Stimulated activated CD4-positive, alpha-beta T cell treated with anti-CD3 and anti-CD28 coated beads, Interleukin-12 subunit alpha, Interleukin-12 subunit beta, amount 100 ng/mL, for 48 hours (primary cell): Measurements from ENCODE around the gene FARSA.
"Not testable (repeated sequence)": the region's sequence is repeated elsewhere in the genome, so short reads cannot be mapped to it uniquely, and the experiment has no call there.

Source experiments
- DNase-seq, 3 donors: peaks; one replicate each; pipeline ENCODE4 v3.0.0-alpha.2; 2020; ENCODE audit warnings: low read depth in 2 of 3, low spot score in 1 of 3

Gene FARSA

DNA sequence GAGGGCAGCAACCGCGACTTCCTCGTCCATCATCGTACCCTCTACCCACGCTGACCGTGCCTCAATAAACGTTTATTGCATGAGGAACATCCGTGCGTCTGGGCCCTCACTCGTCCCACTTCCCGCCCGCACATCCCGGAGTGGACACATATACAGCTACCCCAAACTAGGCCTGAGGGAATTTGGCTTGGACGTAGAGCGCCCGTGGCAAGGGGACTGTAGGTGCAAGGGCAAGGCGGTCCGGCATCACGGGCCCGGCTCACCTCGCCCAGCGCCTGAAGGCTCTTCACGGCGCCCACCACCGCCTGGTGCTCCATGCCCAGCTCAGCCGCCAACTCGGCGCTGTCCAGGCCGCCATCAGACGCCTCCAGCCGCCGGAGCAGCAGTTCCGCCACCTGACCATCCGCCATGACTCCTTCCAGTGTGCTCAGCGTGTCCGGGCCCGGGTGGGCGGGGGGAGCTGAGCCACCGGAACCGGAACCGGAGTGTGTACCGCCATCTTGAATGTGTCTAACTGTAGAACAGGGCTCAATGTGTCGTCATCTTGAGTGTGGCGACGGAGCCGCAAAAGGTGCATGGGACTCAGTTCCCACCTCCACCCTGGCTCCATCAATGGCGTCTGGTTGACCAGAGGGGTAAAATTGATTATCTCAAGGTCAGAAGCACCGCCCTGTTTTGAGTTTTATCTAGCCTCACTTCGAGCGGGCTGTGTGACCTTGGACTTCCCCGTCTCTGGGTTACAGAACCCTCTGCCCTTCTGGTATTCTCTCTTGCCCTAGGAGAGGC lies at the start of gene FARSA:
FARSA (minus strand) TSS at position 425 of the 786 bp plus-strand sequence; CDS start at position 410, 15 bp downstream.
- peak; percentile 86 to 88 (median 88) for DNase-seq

DNA sequence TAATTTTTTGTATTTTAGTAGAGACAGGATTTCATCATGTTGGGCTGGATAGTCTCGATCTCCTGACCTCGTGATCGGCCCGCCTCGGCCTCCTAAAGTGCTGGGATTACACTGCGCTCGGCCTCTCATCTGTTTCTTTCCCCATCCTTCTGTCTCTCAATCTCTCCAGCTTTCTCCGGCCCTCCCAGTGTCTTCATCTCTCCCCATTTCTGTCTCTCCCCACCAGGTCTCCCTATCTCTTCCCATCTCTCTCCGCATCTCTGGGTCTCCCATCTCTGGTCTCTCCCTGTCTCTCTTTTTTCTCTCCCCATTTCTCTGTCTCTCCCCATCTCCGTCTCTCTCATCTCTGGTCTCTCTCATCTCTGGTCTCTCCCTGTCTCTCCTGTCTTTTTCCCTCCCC lies 49.6 kb upstream of the FARSA start:
- no peak for DNase-seq

DNA sequence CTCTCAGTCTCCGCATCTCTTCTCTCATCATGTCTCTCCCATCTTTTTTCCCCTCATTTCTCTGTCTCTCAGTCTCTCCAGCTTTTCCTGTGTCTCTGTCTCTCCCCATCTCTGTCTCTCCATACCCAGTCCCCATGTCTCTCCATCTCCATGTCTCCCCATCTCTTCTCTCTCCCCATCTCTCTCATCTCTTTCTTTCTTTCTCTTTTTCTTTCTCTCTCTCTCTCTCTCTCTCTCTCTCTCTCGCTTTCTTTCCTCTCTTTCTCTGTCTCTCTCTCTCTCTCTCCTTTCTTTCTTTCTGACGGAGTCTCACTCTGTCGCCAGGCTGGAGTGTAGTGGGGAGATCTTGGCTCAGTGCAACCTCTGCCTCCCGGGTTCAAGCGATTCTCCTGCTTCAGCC lies 49.1 kb upstream of the FARSA start:
- no peak for DNase-seq

DNA sequence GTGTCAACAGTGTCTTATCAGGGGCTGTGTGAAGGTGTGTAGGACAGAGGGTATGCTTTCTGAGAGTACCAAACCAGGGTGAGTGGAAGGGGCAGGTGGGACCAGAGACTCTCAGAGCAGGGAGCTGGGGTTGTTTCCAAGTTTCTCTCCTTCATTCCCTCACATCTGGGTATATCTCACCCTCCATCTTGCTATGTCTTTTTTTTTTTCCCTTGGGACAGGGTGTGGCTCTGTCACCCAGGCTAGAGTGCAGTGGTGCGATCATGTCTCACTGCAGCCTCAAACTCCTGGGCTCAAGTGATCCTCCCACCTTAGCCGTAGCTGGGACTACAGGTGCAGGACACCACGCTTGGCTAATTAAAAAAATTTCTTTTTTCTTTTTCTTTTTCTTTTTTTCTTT lies 46.5 kb upstream of the FARSA start:
- no peak for DNase-seq

DNA sequence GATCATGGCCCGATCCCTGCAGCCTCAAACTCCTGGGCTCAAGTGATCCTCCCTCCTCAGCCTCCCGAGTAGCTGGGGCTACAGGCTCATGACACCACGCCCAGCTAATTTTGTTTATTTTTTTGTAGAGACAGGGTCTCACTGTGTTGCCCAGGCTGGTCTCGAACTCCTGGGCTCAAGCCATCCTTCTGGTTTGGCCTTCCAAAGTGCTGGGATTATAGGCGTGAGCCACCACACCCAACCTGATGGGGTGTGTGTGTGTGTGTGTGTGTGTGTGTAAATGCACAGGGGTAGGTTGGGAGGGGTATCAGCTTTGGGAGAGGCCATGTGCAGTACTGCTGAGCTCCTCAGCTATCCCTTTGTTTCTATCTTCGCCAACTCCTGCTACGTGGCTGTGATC lies 42.6 kb upstream of the FARSA start:
- not testable (repeated sequence) for DNase-seq

DNA sequence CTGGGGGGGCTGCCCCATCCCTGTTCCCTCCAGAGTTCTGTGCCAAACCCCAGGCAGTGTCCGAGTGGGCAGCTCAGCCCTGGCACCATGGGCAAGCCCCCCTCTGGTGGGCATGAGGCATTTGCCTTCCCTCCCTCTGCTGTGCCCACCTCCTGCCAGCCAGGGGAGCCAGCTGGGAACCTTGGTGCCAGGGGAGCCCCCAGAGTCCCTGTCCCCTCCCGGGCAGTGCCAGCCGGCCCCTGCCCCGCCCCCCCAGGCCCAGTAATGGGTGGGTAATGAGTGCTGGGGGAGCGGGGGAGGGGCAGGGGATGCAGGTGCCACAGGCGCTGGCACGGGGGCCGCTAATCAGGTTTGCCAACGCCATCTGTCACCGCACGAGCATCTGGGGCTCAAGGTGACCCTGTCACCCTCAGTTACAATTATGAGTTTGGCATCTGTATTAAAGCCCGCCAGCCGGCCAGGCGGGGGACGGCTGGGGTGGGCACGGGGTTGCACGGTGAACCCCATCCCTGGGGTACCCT lies 41.8 kb upstream of the FARSA start:
- DNase-seq = no peak

DNA sequence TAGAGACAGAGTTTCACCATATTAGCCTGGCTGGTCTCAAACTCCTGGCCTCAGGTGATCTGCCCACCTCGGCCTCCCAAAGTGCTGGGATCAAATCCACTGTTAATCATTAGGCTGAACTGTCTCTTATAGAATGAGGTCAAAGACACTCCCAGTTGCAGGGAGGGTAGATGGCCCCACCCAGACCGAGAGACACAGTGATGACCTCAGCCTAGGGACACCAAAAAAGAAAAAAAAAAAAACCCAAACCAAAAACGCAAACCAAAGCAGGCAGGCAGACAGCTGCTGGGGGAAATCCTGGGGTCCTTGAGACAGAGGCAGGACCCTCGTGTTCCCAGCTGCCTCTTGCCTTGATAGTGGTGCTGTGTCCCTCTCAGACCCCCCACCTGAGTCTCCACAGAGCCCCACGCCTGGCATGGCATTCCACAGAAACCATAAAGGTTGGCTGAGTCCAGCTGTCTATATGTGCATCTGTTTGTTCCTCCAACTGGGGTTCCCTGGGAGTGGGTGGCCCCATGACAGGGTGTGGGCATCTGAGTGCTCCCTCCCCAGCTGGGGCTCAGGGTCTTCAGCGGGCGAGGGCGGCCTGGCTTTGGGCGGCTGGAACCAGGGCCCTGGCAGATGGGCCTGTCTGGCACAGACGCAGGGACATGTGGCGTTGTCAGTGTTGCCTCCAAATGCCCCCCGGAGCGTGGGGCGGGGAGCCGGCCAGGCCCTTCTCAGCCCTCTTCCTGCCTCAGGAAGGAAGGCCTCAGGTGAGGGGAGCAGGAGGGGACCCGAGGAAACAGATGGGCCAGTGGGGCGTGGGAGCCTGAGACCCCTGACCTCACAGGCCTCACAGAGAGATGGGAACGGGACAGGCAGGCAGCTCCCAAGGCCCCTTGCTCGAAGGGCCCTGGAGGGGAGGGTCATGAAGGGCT lies 41.0 kb upstream of the FARSA start:
- no peak for DNase-seq

DNA sequence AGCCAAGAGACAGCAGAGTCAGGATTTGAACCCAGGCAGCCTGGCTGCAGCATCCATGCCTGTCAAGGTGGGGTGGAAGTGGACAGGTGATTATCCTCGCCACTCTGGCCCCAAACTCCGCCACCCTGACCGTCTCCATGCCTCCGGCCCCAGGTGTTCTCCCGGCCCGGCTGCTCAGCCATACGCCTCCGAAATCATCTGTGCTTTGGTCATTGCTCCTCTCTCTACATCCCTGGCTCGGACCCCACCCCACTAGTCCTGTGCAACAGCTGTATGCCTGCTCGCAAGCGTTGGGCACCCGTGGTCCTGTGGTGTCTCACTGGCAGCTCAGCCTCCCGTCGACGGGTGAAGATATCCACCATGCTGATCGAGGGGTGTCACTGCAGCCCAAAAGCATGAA lies 39.7 kb upstream of the FARSA start:
- DNase-seq = no peak

DNA sequence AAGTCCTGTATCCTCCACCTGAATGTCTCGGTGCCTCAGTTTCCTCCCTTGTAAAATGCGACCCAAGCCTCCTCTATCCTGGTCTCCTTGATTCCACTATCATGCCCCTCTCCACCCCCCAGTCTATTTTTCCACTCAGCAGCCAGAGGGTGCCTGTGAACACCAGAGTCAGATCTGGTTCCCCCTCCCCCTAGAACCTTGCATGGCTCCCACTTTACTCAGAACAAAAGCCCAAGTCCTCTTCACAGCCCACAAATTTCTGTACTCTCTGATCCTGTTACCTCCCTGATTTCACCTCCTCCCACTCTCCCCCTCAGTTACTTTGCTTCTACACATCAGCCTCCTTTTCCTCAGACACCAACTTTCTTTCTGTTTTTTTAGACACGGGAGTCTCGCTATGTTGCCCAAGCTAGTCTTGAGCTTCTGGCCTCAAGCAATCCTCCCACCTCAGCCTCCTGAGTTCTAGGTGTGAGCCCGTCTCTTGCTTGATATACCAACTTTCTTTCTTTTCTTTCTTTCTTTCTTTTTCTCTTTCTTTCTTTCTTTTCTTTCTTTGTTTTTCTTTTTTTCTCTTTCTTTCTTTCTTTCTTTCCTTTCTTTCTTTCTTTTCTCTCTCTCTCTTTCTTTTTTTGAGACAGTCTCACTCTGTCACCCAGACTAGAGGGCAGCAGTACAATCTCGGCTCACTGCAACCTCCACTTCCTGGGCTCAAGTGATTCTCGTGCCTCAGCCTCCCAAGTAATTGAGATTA lies 36.7 kb upstream of the FARSA start:
- no peak for DNase-seq

DNA sequence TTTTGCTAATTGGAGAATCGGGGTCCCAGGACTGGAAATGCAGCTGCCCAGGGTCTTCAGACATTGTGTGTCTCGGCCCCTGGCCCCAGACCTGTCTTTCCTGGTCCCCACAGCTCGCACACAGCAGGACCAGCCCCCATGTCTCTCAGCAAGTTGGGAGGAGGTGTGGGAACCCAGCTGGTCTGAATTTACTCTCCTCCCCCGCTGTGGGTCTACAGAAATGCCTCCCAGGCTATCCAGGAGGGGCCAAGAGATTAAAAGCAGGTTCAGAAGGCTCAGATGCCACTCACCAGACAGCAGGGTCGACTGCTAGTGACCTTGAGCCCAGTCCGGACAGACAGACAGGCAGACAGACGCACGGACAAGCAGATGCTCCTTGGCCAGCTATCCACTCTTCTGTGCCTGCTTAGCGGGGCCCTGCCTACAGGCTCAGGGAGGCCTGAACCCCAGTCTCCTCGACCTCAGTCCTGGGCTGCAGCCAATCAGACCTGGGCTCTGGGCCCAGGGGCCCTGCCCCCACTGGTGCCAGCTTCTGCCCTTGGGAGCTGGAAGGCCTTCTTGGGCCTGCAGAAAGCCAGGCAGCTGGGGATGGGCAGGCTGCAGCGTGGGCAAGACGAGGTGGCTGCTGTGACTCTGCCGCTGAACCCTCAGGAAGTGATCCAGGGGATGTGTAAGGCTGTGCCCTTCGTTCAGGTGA lies 35.9 kb upstream of the FARSA start, which contains the start of gene DAND5:
DAND5 (plus strand) TSS at position 285 of the 697 bp plus-strand sequence; CDS start at position 370, 85 bp downstream.
- DNase-seq = no peak

DNA sequence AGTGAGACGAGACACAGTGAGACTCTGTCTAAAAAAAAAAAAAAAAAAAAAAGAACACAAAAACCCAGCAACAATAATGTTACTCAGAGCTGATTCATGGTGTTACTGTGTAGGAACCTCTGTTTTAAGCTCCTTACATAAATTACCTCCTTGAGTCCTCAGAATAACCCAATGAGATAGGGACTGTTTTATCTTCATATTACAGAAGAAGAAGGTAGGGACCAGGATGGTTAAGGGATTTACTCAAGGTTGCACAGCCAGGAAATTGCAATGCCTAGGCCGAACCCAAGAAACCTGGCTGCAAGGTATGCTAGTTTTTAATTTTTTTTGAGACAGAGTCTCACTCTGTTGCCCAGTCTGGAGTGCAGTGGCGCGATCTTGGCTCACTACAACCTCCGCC lies 34.4 kb upstream of the FARSA start:
- no peak for DNase-seq

DNA sequence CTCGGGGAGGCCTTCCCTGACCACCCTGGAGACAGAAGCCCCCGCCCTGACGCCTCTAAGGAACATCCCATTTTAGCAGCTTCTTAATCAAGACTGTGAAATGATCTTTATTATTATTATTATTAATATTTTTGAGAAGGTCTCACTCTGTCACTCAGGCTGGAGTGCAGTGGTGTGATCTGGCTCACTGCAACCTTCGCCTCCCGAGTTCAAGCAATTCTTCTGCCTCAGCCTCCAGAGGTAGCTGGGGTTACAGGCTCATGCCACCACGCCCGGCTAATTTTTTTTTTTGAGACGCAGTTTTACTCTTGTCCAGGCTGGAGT lies 32.3 kb upstream of the FARSA start:
- no peak for DNase-seq

DNA sequence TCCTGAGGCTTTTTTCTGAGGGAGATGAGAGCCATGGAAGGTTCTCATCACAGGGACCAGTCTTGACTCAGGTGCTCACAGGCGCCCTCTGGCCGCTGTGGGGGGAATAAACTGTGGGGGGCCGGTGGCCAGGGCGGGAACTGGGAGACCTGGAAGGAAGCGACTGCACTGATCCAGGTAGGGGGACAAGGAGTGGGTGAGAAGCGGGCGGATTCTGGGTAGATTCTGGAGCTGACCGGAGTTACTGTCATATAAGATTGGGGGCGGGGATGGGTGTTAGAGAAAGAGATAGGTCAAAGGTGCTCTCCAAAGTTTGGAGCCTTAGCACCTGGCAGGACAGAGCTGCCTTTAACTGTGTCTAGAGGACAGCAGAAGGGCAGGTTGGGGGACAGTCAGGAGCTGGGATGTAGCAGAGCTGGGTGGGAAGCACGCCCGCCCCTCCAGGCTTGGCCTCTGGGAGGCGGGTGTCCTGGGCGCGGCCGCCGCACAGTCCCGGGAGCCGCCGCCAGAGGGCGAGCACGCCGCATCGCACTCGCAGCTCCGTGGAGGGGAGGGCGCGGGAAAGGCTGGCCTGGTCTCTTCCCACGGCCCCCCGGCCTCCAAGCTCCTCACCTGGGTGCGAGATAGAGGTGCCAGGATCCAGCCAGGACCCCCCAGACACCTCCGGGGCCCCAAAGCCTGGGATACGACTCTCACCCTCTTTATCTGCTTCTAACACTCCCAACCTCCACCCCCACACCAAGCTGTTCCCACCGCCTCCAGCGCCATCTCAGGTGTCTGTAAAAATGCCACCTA lies 31.7 kb upstream of the FARSA start:
- peak; percentile 79 to 87 (median 80) for DNase-seq

DNA sequence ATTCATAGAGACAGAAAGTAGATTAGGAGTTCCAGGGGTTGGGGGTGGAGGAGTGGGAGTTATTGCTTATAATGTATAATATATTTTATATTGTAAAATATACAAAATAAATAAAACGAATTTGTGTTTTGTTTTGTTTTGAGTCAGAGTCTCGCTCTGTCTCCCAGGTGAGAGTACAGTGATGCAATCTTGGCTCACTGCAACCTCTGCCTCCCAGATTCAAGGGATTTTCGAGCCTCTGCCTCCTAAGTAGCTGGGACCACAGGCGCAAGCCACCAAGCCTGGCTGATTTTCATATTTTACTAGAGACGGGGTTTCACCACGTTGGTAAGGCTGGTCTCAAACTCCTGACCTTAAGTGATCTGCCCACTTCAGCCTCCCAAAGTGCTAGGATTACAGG lies 26.0 kb upstream of the FARSA start:
- DNase-seq = no peak

DNA sequence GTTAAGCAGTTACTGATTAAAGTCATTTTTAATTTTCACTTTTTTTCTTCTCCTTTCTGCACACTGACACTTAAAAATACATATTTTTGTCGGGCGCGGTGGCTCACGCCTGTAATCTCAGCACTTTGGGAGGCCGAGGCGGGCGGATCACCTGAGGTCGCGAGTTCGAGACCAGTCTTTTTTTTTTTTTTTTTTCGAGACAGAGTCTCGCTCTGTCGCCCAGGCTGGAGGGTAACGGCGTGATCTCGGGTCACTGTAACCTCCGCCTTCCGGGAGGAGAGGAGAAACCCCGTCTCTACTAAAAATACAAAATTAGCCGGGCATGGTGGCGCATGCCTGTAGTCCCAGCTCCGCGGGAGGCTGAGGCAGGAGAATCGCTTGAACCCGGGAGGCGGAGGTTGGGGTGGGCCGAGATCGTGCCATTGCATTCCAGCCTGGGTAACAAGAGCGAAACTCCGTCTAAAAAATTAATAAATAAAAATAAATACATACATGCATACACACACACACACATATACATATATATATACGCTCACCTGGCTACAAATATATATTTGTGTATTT lies 24.0 kb upstream of the FARSA start:
- DNase-seq = not testable (repeated sequence)

DNA sequence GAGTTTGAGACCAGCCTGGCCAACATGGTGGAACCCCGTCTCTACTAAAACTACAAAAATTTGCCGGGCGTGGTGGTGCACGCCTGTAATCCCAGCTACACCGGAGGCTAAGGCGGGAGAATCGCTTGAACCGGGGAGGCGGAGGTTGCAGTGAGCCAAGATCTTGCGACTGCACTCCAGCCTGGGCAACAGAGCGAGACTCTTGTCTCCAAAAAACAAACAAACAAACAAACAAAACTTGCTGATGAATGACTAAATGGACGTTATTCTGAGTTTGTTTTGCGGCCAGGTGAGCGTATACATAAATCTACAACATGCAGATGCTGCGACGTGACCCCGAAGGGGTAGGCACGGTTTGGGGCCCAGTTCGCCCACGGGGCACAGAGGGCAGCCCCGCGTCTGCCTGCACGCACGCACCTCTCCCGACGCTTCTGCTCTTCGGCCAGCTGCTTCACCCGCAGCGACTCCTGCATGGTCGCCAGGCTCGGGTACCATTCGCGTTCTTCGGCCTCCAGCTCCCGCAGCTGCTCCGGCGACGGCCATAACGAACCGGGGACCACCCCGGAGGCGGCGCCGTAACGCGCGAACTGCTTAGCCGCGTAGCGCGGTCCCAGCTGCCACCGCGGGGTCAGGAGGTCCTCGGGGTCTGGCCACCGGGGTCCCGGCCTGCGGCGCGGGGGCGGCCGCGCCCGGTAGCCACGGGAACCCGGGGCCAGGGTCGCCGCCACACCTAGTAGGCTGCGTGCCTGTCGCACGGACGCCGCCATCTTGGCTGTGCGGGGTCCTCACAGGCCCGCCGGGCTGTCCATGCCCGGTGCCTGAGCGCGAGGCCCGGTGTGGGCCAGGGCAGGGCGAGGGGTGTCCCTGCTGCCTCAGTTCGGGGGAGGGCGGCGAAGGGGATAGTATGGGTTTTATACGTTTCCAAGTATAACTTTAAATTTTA lies 23.2 kb upstream of the FARSA start, which contains the start of gene GADD45GIP1:
GADD45GIP1 (minus strand) TSS at position 778 of the 943 bp plus-strand sequence; CDS start at position 767, 11 bp downstream.
- peak; percentile 73 to 82 (median 80) for DNase-seq

DNA sequence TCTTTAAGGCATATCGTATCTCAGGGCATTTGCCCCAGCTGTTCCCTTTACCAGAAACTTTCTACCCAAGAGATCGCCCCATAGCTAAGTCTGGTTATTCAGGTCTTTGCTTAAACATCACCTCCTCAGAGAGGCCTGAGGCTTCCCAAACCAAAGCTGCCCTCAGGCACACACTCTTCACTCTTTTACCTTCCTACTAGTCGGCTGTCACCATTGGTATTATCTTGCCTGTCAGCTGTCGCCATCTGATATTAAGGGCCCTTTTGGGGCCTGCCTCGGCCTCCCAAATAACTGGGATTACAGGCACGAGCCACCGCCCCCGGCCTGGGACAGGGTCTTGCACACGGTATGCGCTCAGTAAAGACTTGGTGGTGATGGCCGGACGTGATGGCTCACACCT lies 22.5 kb upstream of the FARSA start:
- DNase-seq = no peak

DNA sequence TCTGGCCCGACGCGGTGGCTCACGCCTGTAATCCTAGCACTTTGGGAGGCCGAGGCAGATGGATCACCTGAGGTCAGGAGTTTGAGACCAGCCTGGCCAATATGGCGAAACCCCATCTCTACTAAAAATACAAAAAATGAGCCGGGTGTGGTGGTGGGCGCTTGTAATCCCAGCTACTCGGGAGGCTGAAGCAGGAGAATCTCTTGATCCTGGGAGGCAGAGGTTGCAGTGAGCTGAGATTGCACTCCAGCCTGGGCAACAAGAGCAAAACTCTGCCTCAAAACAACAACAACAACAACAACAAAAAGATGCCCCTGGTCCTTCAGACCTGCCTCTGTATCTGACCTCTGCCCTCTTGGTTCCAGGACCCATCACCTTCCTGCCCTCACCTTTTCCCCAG lies 22.1 kb upstream of the FARSA start:
- DNase-seq = not testable (repeated sequence)
